D721Med (cell line): Measurements from ENCODE around the gene COA1.

ENCODE experiments used
- DNase-seq: peaks from one replicate; pipeline ENCODE4 v3.0.0; 2011; ENCODE audit warnings: low spot score; ENCODE audit not compliant: insufficient read length
- FAIRE-seq: peaks from 2 replicates; lab custom pipeline; 2011; peaks lifted over from hg19 to GRCh38; lab: Jason Lieb, UNC
- CTCF ChIP-seq: IDR thresholded peaks from 2 replicates; pipeline ENCODE4 v1.5.1; 2012; ENCODE audit warnings: mild to moderate bottlenecking, control low read depth; ENCODE audit not compliant: insufficient read depth; ENCODE audit errors: missing control alignments

The COA1 gene

GRCh38 chr7:43616977-43617376 lies 112.3 kb downstream of the COA1 start:
- no peak for FAIRE-seq
- TF ChIP-seq CTCF, result no peak
- no peak for DNase-seq

DNA sequence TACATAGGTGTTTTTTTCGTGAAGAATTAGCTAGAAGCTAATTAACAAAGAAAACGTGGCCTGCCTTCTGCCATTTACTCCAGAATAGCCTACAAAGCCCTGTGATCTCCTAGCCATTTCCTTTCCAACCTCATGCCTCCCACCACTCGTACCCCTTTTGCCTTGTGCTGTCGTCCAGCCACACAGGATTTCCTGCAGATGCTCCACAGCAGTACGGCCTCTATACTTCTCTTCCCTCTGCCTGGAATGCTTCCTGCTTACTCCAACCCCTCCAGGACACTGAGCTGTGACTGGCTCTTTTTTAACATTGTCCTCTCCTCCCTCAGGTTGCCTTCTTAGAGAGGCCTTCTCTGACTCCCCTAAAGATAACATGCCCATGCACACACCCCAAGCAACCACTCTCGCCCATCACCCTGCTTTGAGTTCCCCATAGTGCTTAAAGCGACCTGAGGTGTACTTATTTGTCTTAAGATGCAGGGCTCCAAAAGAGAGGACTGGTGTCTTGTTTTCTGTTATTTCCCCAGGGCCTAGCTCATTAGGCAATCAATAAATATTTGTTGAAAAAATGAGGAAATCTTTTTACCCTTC lies 113.7 kb downstream of the COA1 start:
- DNase-seq, result no peak
- FAIRE-seq, result no peak
- TF ChIP-seq CTCF, result no peak

DNA sequence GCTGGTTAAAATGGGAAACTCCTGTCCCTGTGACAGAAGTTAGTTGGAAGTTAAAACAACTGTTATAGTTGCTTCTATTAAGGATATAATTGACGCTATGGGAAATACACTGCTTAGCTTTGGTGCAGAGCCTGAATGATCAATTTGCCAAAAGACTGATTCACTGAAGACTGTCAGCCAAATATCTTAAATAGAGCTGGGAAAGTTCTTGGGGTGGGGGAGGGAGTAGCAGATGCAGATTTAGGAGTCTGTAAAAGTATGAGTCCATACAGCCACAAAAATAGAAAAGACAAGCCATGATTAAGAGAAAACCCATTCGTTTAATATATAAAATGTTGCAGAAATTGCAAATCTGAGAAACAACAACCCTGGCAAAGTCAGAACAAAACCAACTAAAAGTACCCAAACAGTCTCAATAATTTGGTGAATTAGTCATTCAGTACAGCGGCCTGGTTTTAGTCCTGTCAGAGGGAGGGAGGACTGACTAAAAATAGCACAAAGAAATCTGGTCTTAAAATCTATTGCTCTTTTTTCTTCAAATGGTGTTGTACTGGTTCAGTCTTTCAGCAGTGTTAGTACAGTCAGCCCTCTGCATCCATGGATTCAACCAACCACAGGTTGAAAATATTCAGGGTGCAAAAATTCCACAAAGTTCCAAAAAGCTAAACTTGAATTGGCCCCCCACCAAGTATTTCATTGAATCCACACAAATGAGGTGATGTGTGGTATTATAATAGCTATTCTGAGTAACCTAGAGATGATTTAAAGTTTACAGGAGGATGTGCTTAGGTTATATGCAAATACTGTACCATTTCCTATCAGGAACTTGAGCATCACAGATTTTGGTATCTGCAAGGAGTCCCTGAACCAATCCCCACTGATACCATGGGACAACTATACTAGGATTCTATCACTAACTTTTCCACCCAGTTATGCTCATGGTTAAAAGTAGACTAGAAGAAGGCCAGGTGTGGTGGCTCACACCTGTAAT lies 116.4 kb downstream of the COA1 start:
- FAIRE-seq (no peak), DNase-seq (no peak)
- TF ChIP-seq CTCF, result no peak

DNA sequence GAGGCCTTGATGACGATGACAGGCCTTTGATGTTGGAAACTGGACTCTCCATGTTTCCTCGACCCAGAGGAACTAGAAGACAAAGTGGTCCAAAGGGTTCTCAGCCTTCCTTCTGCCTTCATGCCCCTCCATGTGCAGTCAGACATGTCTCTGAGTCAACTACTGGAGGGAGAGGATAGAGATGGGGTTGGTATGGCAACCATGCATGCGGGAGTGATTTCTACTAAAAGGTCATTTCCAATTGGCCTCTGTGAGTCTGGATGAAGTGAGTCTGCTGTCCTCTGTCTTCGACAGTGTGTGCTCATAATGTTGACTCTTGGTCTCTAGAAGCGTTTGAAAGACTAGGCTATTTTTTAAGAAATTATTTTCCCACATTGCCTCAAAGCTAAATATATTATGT lies 117.2 kb downstream of the COA1 start:
- TF ChIP-seq CTCF, result no peak
- DNase-seq (no peak), FAIRE-seq (no peak)

DNA sequence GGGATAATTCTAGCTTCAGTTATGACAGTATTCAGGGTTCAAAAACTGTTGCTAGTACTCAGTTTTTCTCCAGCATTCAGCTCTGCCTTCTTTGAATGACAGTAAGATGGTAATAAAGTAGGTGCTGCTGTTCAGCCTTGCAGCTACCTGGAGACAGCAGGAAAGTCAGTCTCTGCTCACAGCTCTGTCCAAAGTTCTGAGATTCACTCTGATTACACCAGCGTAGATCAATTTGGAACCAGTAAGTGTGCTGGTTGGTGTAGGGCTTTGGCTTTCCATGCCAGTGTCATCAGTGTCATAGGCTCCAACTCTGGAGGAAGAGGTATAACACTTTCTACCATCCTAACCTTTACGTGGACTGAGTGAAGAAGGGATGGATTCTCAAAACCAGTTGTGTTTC lies 120.2 kb downstream of the COA1 start:
- no peak for FAIRE-seq
- DNase-seq, result no peak
- no peak for TF ChIP-seq CTCF

GRCh38 chr7:43604251-43604650 lies 125.1 kb downstream of the COA1 start:
- TF ChIP-seq CTCF, result no peak
- DNase-seq (no peak), FAIRE-seq (no peak)

- TF ChIP-seq CTCF, result no peak
- FAIRE-seq (no peak), DNase-seq (no peak)
Observed at GRCh38 chr7:43602256-43602655, 127.1 kb downstream of the COA1 start.
